T47D (cell line): ENCODE data around the gene OR2D3.
"Not testable (repeated sequence)": the region's sequence is repeated elsewhere in the genome, so short reads cannot be mapped to it uniquely, and the experiment has no call there.

Source experiments
- DNase-seq, 2 experiments: peaks; one replicate each; pipeline versions ENCODE4 v3.0.0 to v3.0.0-alpha.2; 2011 to 2012; ENCODE audit warnings: low read depth in 1 of 2, low spot score in 1 of 2
- JUND ChIP-seq: IDR thresholded peaks from 2 replicates; pipeline ENCODE4 v1.6.1; 2012; ENCODE audit warnings: low read depth
- in situ Hi-C: cut with HindIII; loops from 2 replicates; pipeline ENCODE4 v1.10.0; 2016; ENCODE audit warnings: low sequenced_read_pairs, low pct_unique_long_range_greater_than_20kb

The OR2D3 gene

DNA sequence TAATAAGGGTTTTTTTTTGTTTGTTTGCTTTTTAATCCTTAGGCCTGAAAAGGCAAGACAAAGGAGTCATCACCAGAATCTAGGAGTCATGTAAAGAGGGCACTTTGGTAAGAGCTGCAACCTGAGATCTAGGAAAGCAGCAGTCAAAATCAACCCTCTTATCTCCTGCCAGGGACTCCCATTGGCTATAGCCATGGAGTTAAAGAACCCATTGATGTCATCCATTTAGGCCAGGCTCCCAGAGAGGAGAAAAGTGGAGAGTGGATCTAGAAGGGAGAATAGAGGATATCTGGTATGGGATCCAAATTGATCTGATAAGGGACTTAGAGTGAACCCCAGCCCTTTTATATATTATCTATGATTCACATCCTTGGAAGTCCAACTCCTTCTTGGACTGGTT lies 41.3 kb downstream of the OR2D3 start:
- DNase-seq, result no peak
- TF ChIP-seq JUND, result no peak
- in situ Hi-C loops, result no loop called here

- TF ChIP-seq JUND, result no peak
- DNase-seq, result no peak
- in situ Hi-C loops, result no loop called here
Observed at GRCh38 chr11:6962673-6963072, 41.9 kb downstream of the OR2D3 start.

DNA sequence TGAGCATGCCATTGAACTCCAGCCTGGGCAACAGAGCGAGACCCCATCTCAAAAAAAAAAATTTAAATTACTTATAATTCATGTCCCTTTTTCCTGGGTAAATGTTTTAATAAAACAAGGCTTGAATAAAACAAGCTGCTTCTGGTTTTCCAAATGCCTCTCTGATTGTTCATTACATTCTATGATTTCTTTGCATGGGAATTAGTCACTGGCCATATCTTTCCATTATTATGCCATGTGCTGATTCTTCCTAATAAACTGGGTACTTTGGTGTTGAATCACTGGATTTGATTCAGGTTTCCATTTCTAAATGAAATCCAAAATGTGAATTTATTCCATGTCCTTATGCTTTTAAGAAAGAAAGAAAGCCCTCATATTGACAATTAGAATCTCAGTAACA lies 48.0 kb downstream of the OR2D3 start:
- no peak for TF ChIP-seq JUND
- in situ Hi-C loops, result no loop called here
- DNase-seq, result no peak

GRCh38 chr11:6969854-6970253 lies 49.1 kb downstream of the OR2D3 start:
- in situ Hi-C loops, DNase-seq: not testable (repeated sequence)
